GM10248 (cell line): ENCODE data around the gene AKT2.

Experiments used
- CTCF ChIA-PET: fragments of 300-600 bp; sonication (Branson Sonifier 250); formaldehyde crosslinking; extraction: SDS; loops from one replicate; lab custom pipeline; 2021; ENCODE audit warnings: antibody characterized with exemption; lab: Yijun Ruan, JAX
- POLR2A ChIA-PET: fragments of 350-650 bp; sonication (Branson Sonifier 250); formaldehyde crosslinking; extraction: SDS; loops from one replicate; lab custom pipeline; 2020; ENCODE audit warnings: antibody characterized with exemption; lab: Yijun Ruan, JAX
- DNase-seq: peaks from one replicate; pipeline ENCODE4 v3.0.0; 2012; ENCODE audit errors: extremely low spot score
- CTCF ChIP-seq: IDR thresholded peaks from 2 replicates; pipeline ENCODE4 v1.5.1; 2012; ENCODE audit warnings: mild to moderate bottlenecking, low read depth; ENCODE audit errors: extremely low read depth, missing control alignments, control extremely low read depth

AKT2 gene

DNA sequence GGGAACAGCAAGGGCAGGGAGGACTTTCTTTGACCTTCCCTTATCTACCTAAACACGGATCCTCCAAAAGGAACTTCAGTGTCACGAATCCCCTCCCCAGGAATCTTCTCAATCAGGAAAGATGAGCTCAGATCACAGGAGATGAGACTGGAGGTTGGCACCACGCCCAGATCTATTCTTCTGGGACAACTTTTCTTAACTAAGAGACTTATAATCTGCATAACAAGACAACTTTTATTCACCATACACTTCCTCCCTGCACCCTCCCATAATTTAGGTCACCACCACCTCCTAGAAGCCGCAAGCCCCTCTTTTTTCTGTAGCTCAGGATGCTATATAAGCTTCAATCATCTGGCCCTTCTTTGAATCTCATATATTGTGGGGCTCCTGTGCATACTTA is 19.2 kb upstream of the AKT2 start:
- CTCF ChIA-PET = interaction anchor here (0.7 to 2.4 kb wide), 27 partner anchors 8 to 330 kb away, joined by 3 to 27 read pairs (median 9); partner anchors contain the start of genes LTBP4 and SERTAD1
- no peak for DNase-seq

DNA sequence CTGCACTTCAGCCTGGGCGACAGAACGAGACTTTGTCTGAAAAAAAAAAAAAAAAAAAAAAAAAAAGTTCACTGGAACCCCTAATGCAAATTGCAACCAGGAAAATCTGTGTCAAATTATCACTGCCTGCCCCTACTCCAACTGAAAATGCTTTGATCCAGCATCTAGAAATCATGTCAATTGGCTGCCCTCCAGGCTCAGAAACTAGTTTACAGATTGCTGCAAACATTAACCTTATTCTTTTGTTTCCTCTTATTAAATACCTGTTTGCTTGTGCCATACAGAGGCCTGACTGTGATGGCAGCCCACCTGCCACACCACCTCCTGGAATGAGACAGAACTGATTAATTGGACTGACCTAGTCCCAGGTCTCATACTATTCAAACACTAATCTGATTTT is 18.6 kb upstream of the AKT2 start:
- CTCF ChIA-PET = interaction anchor here (1.0 to 2.4 kb wide), 15 partner anchors 9 to 331 kb away, joined by 4 to 27 read pairs (median 11); partner anchors contain the start of gene LTBP4
- POLR2A ChIA-PET = no interaction called here
- TF ChIP-seq CTCF = no peak
- no peak for DNase-seq

More for the DNA sequence above, 19.2 kb upstream of the AKT2 start:
- TF ChIP-seq CTCF = no peak
- POLR2A ChIA-PET = no interaction called here

- TF ChIP-seq CTCF = no peak
- DNase-seq = no peak
- CTCF ChIA-PET = no interaction called here
- POLR2A ChIA-PET = no interaction called here
These were observed 17.3 kb upstream of the AKT2 start for GRCh38 chr19:40302224-40303011.

DNA sequence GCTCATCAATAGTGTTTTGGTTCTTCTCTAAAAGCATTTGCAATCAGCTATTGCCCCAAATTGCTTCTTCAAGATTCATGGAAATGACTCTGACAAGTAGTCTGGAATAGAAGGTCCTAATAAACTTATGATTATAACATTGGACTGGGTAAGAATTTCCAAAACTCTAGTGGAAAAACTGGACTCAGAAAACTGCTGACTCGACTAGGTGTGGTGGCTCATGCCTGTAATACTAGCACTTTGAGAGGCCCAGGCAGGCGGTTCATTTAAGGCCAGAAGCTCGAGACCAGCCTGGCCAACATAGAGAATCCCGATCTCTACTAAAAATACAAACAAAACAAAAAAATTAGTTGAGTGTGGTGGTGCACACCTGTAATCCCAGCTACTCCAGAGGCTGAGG is 15.5 kb upstream of the AKT2 start:
- no peak for DNase-seq
- ChIA-PET CTCF (interaction anchor here (1.3 to 2.0 kb wide), 2 partner anchors 11 to 334 kb away, joined by 3 to 4 read pairs; no protein-coding TSS in a partner anchor), POLR2A (no interaction called here)
- no peak for TF ChIP-seq CTCF

GRCh38 chr19:40298026-40298425 is 12.9 kb upstream of the AKT2 start:
- ChIA-PET POLR2A (no interaction called here), CTCF (interaction anchor here (0.8 to 2.1 kb wide), 2 partner anchors 14 to 302 kb away, joined by 3 to 4 read pairs; no protein-coding TSS in a partner anchor)
- no peak for DNase-seq
- no peak for TF ChIP-seq CTCF

DNA sequence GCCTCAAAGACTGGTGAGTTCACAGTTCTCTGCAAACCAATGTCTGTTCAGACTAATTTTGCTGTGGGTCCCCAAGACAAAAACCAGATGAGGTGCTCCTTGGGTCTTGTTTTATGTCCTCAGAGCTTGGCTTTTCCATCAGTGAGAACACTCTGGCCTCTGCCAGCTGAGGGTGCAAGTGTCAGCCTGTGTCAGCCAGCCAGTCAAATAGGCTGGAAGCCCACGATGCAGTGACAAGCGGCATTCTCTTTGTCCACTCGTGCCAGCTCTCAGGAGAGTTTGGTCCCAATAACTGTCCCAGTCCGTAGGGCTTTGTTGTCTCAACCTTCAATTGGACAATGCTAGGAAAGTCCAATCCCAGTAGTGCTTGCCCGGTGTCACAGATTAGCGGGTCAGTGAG is 9.4 kb upstream of the AKT2 start:
- TF ChIP-seq CTCF = no peak
- POLR2A ChIA-PET = interaction anchor here (0.6 kb wide), 1 partner anchor 12 kb away, joined by 3 read pairs; no protein-coding TSS in a partner anchor
- no peak for DNase-seq
- CTCF ChIA-PET = interaction anchor here (1.7 kb wide), 1 partner anchor 10 kb away, joined by 10 read pairs; no protein-coding TSS in a partner anchor
